ENCODE measurements around the gene ZNF37A. TPM values are rescaled to one million over a fixed set of nuclear protein-coding genes. Genes with fewer than 3 reads are reported as not detected.
"Not testable (repeated sequence)": the region's sequence is repeated elsewhere in the genome, so short reads cannot be mapped to it uniquely, and the experiment has no call there.

The ZNF37A gene
- total RNA-seq, result 10 to 100 TPM; 20.3 to 27.6 (median 24.7) TPM

DNA sequence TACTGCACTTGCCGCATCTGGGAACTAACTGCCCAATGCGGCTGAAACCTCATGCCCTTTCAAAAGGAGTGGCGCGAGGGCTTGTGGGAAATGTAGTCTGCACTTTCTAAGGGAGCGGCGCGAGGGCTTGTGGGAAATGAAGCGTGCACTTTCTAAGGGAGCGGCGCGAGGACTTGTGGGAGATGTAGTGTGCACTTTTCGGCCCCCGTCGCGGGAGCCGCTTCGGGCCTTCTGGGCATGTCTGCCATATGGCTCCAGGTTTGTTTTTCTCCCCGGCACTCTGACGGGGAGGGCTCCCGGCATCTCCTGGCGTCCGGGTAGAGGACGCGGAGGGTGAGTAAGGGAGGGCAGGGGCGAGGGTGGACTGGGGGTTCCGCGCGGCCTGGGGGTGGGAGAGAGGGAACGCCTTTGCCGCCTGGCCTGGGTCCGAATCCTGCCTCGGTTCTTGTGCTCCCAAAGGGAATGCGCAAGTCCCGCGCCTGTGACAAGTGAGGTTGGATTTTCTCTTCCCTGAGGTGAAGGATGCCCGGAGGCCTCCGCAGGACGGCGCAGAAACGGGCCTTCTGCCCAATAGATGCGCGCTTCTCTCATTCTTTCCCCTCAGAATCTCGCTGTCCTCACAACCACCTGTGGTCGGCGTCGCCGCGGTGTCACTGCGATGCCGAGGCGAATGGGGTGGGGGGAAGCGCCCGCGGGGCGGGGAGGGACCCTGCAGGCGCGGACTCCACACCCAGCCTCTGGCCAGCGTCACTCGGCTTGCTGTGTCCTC lies at the start of gene ZNF37A:
Gene ZNF37A (plus strand): TSS at position 180 of the 769 bp plus-strand sequence. CDS start 2,281 bp downstream, outside the sequence.
- Histone ChIP-seq H3K4me1 (peaks cover 0 to 19% (median 6%) of the 10 kb centered on the region in 4 donors), H3K36me3 (peaks cover 4 to 40% (median 9%) of the 10 kb centered on the region in 3 donors), H3K9me3 (peaks cover 0 to 13% (median 1%) of the 10 kb centered on the region in 4 donors), H3K27ac (peak within 1 kb of the TSS; percentile 73 to 91 (median 87)), H3K4me3 (peak within 1 kb of the TSS; percentile 51 to 91 (median 74)), H3K27me3 (no peaks in the 10 kb centered on the region)
- TF ChIP-seq EP300 (IDR thresholded peaks at IDR 0.05) (peak in 1 of 2 donors; percentile 89), POLR2A (IDR thresholded peaks at IDR 0.05) (peak in 1 of 2 donors; percentile 79)
- TF ChIP-seq, protein P1, sequence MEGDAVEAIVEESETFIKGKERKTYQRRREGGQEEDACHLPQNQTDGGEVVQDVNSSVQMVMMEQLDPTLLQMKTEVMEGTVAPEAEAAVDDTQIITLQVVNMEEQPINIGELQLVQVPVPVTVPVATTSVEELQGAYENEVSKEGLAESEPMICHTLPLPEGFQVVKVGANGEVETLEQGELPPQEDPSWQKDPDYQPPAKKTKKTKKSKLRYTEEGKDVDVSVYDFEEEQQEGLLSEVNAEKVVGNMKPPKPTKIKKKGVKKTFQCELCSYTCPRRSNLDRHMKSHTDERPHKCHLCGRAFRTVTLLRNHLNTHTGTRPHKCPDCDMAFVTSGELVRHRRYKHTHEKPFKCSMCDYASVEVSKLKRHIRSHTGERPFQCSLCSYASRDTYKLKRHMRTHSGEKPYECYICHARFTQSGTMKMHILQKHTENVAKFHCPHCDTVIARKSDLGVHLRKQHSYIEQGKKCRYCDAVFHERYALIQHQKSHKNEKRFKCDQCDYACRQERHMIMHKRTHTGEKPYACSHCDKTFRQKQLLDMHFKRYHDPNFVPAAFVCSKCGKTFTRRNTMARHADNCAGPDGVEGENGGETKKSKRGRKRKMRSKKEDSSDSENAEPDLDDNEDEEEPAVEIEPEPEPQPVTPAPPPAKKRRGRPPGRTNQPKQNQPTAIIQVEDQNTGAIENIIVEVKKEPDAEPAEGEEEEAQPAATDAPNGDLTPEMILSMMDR (IDR thresholded peaks at IDR 0.05), result peak in 1 of 5 experiments; percentile 31
- WGBS, 2 donors, result 0% methylated on average over 50 to 56 of the region's 59 CpGs
- peak; percentile 88 to 97 for DNase-seq (ENCODE audit: low spot score in 2 of 2)

DNA sequence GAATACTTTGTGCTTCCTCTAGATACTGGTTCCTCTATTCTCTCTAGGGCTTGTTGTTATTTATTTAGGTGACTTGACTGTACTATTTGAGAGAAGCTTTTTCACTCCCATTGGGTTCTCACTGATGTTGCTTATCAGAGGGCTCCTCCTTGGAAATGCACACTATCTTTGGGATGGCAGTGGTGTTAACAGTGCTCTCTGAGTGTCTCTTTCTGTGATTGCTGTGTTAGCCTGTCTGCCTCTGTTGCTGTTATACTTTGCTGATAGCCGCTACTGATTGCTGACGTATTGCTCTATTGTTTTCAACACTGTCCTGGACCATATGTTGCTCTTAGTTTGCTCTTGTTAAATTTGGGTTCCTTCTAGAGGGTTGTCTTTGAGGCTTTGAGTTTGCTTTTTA lies 49.0 kb upstream of the ZNF37A start:
- WGBS, 2 donors, result 64 to 98% methylated on average over 2 of the region's 2 CpGs
- no peak overlapping the region for H3K4me3 ChIP-seq
- TF ChIP-seq, protein P1 (IDR thresholded peaks at IDR 0.05), result no peak
- TF ChIP-seq POLR2A (IDR thresholded peaks at IDR 0.05), result no peak
- TF ChIP-seq EP300 (IDR thresholded peaks at IDR 0.05), result no peak
- no peak for DNase-seq (ENCODE audit: low spot score in 2 of 2)
- H3K27ac ChIP-seq, result no peak overlapping the region
- no peaks in the 10 kb centered on the region for H3K9me3 ChIP-seq
- peaks cover 0 to 67% (median 0%) of the 10 kb centered on the region in 3 donors for H3K36me3 ChIP-seq
- H3K4me1 ChIP-seq, result no peaks in the 10 kb centered on the region
- no peaks in the 10 kb centered on the region for H3K27me3 ChIP-seq

DNA sequence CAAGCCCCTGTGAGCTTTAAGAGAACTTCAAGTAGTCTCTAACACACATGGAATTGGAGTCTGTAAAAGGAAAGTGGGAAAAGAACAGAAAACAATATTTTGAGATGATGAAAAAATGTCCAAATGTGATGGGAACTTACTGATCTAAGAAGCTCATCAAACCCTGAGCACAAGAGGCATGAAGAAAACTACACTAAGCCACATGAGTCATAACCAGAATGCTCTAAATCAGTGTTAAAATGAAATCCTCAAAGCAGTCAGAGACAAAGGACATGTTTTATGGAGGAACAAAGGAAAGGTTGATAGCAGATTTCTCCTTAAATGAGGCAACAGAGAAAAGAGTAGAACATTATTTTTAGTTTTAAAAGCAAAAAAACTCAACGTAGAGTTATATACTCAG lies 46.5 kb upstream of the ZNF37A start:
- no peak for TF ChIP-seq POLR2A (IDR thresholded peaks at IDR 0.05)
- no peak for TF ChIP-seq EP300 (IDR thresholded peaks at IDR 0.05)
- TF ChIP-seq, protein P1 (IDR thresholded peaks at IDR 0.05), result no peak
- Histone ChIP-seq H3K36me3 (peaks cover 0 to 70% (median 0%) of the 10 kb centered on the region in 3 donors), H3K27ac (no peak overlapping the region), H3K4me1 (no peaks in the 10 kb centered on the region), H3K9me3 (peaks cover 0 to 10% (median 1%) of the 10 kb centered on the region in 4 donors), H3K27me3 (no peaks in the 10 kb centered on the region), H3K4me3 (no peak overlapping the region)
- 77 to 85% methylated on average over 1 of the region's 1 CpG for WGBS, 2 donors
- DNase-seq (ENCODE audit: low spot score in 2 of 2), result no peak

DNA sequence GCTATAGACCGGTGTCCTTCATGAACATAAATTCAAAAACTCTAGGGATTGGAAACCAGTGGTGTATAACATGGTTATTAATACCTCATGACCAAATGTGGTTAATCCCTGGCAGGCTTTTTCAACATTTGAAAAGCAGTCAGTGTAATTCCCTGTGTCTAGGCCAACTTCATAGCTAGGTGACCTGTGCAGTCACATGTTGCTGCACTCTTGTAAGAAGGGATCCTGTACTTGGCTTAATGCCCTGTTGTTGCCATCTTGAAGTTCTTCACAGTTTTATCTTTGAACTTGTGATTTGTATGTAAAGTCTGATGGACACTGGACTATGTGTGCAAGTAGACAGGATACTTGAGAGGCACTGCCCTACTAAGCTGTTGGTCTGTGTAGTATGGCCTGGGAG lies 43.9 kb upstream of the ZNF37A start:
- H3K36me3 ChIP-seq, result peaks cover 0 to 77% (median 10%) of the 10 kb centered on the region in 3 donors
- peaks cover 0 to 31% (median 14%) of the 10 kb centered on the region in 4 donors for H3K9me3 ChIP-seq
- no peak overlapping the region for H3K4me3 ChIP-seq
- TF ChIP-seq, protein P1 (IDR thresholded peaks at IDR 0.05), result no peak
- TF ChIP-seq EP300 (IDR thresholded peaks at IDR 0.05) (no peak), POLR2A (IDR thresholded peaks at IDR 0.05) (no peak)
- no peak for DNase-seq (ENCODE audit: low spot score in 2 of 2)
- 95 to 100% methylated on average over 1 of the region's 1 CpG for WGBS, 2 donors
- no peaks in the 10 kb centered on the region for H3K27me3 ChIP-seq
- no peaks in the 10 kb centered on the region for H3K4me1 ChIP-seq
- H3K27ac ChIP-seq, result no peak overlapping the region

DNA sequence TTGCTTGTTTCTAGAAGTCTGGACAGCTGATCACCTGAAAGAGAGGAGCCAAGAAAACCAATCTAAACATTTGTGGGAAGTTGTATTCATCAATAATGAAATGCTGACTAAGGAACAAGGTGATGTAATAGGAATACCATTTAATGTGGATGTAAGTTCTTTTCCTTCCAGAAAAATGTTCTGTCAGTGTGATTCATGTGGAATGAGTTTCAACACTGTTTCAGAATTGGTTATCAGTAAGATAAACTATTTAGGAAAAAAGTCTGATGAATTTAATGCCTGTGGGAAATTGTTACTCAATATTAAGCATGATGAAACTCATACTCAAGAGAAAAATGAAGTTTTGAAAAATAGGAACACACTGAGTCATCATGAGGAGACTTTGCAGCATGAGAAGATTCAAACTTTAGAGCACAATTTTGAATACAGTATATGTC lies 39.8 kb upstream of the ZNF37A start:
- Histone ChIP-seq H3K9me3 (peaks cover 0 to 65% (median 27%) of the 10 kb centered on the region in 4 donors), H3K27me3 (no peaks in the 10 kb centered on the region), H3K27ac (no peak overlapping the region), H3K36me3 (peaks cover 0 to 93% (median 18%) of the 10 kb centered on the region in 3 donors), H3K4me3 (no peak overlapping the region), H3K4me1 (no peaks in the 10 kb centered on the region)
- TF ChIP-seq EP300 (IDR thresholded peaks at IDR 0.05), result no peak
- DNase-seq (ENCODE audit: low spot score in 2 of 2), result no peak

DNA sequence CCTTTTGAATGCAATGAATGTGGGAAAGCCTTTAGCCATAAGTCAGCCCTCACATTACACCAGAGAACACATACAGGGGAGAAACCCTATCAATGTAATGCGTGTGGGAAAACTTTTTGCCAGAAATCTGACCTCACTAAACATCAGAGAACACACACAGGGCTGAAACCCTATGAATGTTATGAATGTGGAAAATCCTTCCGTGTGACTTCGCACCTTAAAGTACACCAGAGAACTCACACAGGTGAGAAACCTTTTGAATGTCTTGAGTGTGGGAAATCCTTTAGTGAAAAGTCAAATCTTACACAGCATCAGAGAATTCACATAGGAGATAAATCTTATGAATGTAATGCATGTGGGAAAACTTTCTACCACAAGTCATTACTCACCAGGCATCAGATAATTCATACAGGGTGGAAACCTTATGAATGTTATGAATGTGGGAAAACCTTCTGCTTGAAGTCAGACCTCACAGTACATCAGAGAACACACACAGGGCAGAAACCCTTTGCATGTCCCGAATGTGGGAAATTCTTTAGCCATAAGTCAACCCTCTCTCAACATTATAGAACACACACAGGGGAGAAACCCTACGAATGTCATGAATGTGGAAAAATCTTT lies 38.8 kb upstream of the ZNF37A start:
- peaks cover 0 to 72% (median 27%) of the 10 kb centered on the region in 4 donors for H3K9me3 ChIP-seq
- not testable (repeated sequence) for H3K27ac ChIP-seq; H3K27me3 ChIP-seq; DNase-seq (ENCODE audit: low spot score in 2 of 2); H3K4me1 ChIP-seq; H3K4me3 ChIP-seq
- WGBS, 2 donors, result 97 to 98% methylated on average over 5 of the region's 5 CpGs
- H3K36me3 ChIP-seq, result peaks cover 0 to 97% (median 18%) of the 10 kb centered on the region in 3 donors

DNA sequence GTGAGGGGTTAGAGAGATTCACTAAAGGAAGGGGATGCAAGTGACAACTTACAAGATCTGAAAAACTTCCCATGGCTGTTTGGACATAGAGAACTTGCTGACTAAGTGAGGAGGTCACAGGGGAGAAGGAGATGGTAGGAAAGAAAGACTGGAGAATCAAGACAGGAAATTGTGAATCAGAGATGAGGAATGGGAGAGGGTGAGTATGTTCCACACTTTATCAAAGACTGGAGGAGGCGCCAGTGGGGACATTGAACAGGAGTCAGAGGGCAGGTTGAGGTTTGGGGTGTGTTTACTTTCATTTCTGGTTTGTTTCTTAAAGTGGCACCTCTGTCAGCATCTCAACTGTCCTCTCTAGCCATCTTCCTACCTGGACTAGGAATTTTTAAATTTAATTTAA lies 24.5 kb upstream of the ZNF37A start:
- 53 to 70% methylated on average over 1 of the region's 1 CpG for WGBS, 2 donors
- H3K9me3 ChIP-seq, result peaks cover 0 to 26% (median 0%) of the 10 kb centered on the region in 4 donors
- H3K27me3 ChIP-seq; DNase-seq (ENCODE audit: low spot score in 2 of 2); H3K36me3 ChIP-seq; H3K4me3 ChIP-seq; H3K27ac ChIP-seq; H3K4me1 ChIP-seq: not testable (repeated sequence)
